ENCODE data around the gene METTL2A. TPM values are rescaled to one million over a fixed set of nuclear protein-coding genes. Genes with fewer than 3 reads are reported as not detected.
"Not testable (repeated sequence)": the region's sequence is repeated elsewhere in the genome, so short reads cannot be mapped to it uniquely, and the experiment has no call there.

The METTL2A gene
- polyA plus RNA-seq, 1 of the 3 experiments (the other 2 are of a cell fraction), result 16.8 TPM

DNA sequence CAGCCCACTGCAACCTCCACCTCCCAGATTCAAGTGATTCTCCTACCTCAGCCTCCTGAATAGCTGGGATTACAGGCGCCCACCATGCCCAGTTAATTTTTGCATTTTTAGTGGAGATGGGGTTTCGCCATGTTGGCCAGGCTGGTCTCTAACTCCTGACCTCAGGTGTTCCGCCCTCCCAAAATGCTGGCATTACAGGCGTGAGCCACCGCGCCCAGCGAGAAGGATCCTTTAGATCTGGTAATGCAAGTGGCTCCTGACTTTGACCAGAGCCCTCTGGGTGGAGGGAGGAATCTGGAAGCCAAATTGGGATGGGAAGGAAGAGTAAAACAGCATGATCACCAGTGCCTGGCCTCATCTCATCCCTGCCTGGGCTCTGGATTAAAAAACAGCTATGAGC, 41.6 kb downstream of the METTL2A start:
- H3K79me2 ChIP-seq (ENCODE audit: insufficient read depth); H3K9me3 ChIP-seq; H3K36me3 ChIP-seq (replicated peaks in 1 of 2; ENCODE audit: control insufficient read depth in 1 of 2, insufficient read depth in 2 of 2, low read length in 1 of 2); H3K4me1 ChIP-seq (ENCODE audit: control insufficient read depth in 1 of 2, insufficient read depth in 2 of 2, low read depth in 1 of 2, low read length in 1 of 2); H3K27ac ChIP-seq (ENCODE audit: low read depth in 2 of 2, low read length in 1 of 2); H3K4me2 ChIP-seq; H3K9me2 ChIP-seq; H3F3A ChIP-seq (replicated peaks; ENCODE audit: insufficient read depth); H3K4me3 ChIP-seq (ENCODE audit: low read depth in 2 of 2, low read length in 1 of 2); H3K9ac ChIP-seq; H2AFZ ChIP-seq (ENCODE audit: low read depth); POLR2A ChIA-PET; CTCF ChIA-PET; DNase-seq; H3K27me3 ChIP-seq (ENCODE audit: insufficient read depth); H4K20me1 ChIP-seq (ENCODE audit: insufficient read depth): not testable (repeated sequence)
- 90% methylated on average over 7 of the region's 7 CpGs for WGBS (ENCODE audit: low lambda C conversion rate)

DNA sequence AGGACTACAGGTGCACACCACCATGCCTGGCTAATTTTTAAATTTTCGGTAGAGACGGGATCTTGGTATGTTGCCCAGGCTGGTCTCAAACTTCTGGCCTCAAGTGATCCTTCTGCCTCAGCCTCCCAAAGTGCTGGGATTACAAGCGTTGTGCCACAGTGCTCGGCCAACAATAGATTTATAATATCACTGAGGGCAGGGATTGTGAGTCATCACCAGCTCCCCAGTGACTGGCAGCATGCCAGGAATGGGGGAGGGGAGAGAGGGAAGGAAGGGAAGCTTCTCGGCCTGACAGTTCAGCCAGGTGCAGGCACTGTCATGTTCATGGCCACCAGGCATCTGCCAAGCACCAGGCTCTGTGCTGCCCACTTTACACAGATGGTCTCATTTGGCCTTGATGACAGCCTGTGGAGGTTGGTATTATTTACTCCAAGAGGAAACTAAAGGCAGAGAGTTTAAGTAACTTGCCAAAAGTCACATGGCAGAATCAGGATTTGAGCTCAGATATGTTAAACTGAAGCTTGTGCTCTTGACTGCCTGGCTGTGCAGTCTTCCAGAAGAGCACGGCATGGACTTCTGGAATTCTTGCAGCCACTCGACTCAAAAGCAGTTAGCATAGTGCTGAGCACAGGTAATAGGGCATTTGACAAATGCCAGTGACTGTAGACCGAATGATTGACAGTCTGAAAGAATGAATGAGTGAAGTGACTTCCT, 47.1 kb downstream of the METTL2A start:
- 19% methylated on average over 6 of the region's 8 CpGs for WGBS (ENCODE audit: low lambda C conversion rate)
- H3K4me2 ChIP-seq, result 0 out of 2 replicates have a peak overlapping the region, but pooled peaks have one; percentile 0

More for the DNA sequence above, 47.1 kb downstream of the METTL2A start:
- POLR2A ChIA-PET; H3K36me3 ChIP-seq (replicated peaks in 1 of 2; ENCODE audit: control insufficient read depth in 1 of 2, insufficient read depth in 2 of 2, low read length in 1 of 2); H3K9ac ChIP-seq; H3K4me3 ChIP-seq (ENCODE audit: low read depth in 2 of 2, low read length in 1 of 2); H3K9me3 ChIP-seq; H3K4me1 ChIP-seq (ENCODE audit: control insufficient read depth in 1 of 2, insufficient read depth in 2 of 2, low read depth in 1 of 2, low read length in 1 of 2); H3K9me2 ChIP-seq; CTCF ChIA-PET; H4K20me1 ChIP-seq (ENCODE audit: insufficient read depth); H3K27me3 ChIP-seq (ENCODE audit: insufficient read depth); H2AFZ ChIP-seq (ENCODE audit: low read depth): not testable (repeated sequence)
- DNase-seq, result peak; percentile 76
- Histone ChIP-seq H3F3A (replicated peaks; ENCODE audit: insufficient read depth) (peaks cover 49% of the 10 kb centered on the region), H3K79me2 (ENCODE audit: insufficient read depth) (peaks cover 15% of the 10 kb centered on the region), H3K27ac (ENCODE audit: low read depth in 2 of 2, low read length in 1 of 2) (peak overlapping the region; percentile 53 to 63; a peak in 3 of 4 replicates)
- TF ChIP-seq JUND (IDR thresholded peaks at IDR 0.05), result peak; percentile 92
- TF ChIP-seq SIN3A (IDR thresholded peaks at IDR 0.05; ENCODE audit: borderline replicate concordance, low read depth, low read length), result peak; percentile 80
- TF ChIP-seq TCF12 (IDR thresholded peaks at IDR 0.05), result peak; percentile 77
- peak; percentile 95 for TF ChIP-seq FOSL2 (IDR thresholded peaks at IDR 0.05; ENCODE audit: borderline replicate concordance, low read depth)
- peak; percentile 100 for TF ChIP-seq NFIC (IDR thresholded peaks at IDR 0.05; ENCODE audit: borderline replicate concordance)
- peak; percentile 22 to 53; a peak in 3 of 4 replicates for TF ChIP-seq EP300 (IDR thresholded peaks at IDR 0.05; ENCODE audit: borderline replicate concordance in 1 of 2, low read depth in 1 of 2, low read length in 1 of 2)
- TF ChIP-seq, protein P1, sequence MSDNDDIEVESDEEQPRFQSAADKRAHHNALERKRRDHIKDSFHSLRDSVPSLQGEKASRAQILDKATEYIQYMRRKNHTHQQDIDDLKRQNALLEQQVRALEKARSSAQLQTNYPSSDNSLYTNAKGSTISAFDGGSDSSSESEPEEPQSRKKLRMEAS (IDR thresholded peaks at IDR 0.05; ENCODE audit: low read depth), result 0 out of 2 replicates have a peak, but pooled peaks have one; percentile 49
- peak; percentile 69 for TF ChIP-seq POLR2AphosphoS5 (IDR thresholded peaks at IDR 0.05; ENCODE audit: low read depth, low read length)
- TF ChIP-seq, protein P2, sequence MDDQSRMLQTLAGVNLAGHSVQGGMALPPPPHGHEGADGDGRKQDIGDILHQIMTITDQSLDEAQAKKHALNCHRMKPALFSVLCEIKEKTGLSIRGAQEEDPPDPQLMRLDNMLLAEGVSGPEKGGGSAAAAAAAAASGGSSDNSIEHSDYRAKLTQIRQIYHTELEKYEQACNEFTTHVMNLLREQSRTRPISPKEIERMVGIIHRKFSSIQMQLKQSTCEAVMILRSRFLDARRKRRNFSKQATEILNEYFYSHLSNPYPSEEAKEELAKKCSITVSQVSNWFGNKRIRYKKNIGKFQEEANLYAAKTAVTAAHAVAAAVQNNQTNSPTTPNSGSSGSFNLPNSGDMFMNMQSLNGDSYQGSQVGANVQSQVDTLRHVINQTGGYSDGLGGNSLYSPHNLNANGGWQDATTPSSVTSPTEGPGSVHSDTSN (IDR thresholded peaks at IDR 0.05), result peak; percentile 58
- TF ChIP-seq RXRA (IDR thresholded peaks at IDR 0.05; ENCODE audit: borderline replicate concordance, low read depth), result peak; percentile 9; the same call in 1 of the 2 replicates
- peak; percentile 43; the same call in 1 of the 2 replicates for TF ChIP-seq FOXJ3 (CRISPR knock-in tag; IDR thresholded peaks at IDR 0.05)
- peak; percentile 85 for TF ChIP-seq MXI1 (IDR thresholded peaks at IDR 0.05; ENCODE audit: low read depth, low read length)
- TF ChIP-seq, protein P3, sequence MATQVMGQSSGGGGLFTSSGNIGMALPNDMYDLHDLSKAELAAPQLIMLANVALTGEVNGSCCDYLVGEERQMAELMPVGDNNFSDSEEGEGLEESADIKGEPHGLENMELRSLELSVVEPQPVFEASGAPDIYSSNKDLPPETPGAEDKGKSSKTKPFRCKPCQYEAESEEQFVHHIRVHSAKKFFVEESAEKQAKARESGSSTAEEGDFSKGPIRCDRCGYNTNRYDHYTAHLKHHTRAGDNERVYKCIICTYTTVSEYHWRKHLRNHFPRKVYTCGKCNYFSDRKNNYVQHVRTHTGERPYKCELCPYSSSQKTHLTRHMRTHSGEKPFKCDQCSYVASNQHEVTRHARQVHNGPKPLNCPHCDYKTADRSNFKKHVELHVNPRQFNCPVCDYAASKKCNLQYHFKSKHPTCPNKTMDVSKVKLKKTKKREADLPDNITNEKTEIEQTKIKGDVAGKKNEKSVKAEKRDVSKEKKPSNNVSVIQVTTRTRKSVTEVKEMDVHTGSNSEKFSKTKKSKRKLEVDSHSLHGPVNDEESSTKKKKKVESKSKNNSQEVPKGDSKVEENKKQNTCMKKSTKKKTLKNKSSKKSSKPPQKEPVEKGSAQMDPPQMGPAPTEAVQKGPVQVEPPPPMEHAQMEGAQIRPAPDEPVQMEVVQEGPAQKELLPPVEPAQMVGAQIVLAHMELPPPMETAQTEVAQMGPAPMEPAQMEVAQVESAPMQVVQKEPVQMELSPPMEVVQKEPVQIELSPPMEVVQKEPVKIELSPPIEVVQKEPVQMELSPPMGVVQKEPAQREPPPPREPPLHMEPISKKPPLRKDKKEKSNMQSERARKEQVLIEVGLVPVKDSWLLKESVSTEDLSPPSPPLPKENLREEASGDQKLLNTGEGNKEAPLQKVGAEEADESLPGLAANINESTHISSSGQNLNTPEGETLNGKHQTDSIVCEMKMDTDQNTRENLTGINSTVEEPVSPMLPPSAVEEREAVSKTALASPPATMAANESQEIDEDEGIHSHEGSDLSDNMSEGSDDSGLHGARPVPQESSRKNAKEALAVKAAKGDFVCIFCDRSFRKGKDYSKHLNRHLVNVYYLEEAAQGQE (IDR thresholded peaks at IDR 0.05; ENCODE audit: low read depth, low read length), result peak; percentile 58; the same call in 1 of the 2 replicates

Measured in SK-N-SH (cell line).